ENCODE measurements around the gene CD82.

- TF ChIP-seq CTCF (IDR thresholded peaks at IDR 0.05; ENCODE audit: low read depth, low read length) (no peak), EZH2phosphoT487 (IDR thresholded peaks at IDR 0.05; ENCODE audit: low read depth) (no peak)
Observed at GRCh38 chr11:44652901-44653644, 87.6 kb downstream of the CD82 start.

Measured in OCI-LY3 (cell line).